Esophagus squamous epithelium (tissue), 4 donors: ENCODE results near the gene DNPEP.

Source experiments
- POLR2A ChIP-seq, 4 donors: fragments of 450-650 bp; IDR thresholded peaks; one replicate each; pipeline ENCODE4 v1.6.1; 2017; ENCODE audit warnings: antibody characterized with exemption in 4 of 4, mild to moderate bottlenecking in 4 of 4, moderate library complexity in 3 of 4
- TF ChIP-seq, protein P1 (sequence below), 6 experiments: fragments of 450-650 bp in 4 of 6; fragments of 200-600 bp in 2 of 6; sonication (generic) in 2 of 6; IDR thresholded peaks; one replicate each; pipeline ENCODE4 v1.5.1; 2016 to 2019; ENCODE audit warnings: antibody characterized with exemption in 6 of 6, mild to moderate bottlenecking in 4 of 6, moderate library complexity in 4 of 6

DNA sequence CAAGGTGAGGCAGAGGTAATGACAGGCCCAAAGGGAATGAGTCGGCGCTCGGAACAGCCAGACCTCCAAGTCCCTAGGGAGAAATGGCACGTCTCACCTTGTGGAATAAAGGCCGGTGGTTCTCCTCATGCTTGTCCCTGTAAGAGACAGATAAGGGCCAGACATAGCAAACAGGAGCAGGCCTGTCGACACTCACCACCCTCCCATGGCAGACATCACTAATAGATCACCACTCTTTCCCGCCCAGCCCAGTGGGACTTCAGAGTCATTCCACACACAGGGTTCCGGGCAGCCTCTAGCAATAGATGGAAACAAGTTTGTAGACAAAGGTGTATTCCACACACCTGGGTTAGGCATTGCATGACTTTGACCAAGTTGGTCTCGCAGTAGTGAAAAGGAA, 6.3 kb downstream of the DNPEP start:
- TF ChIP-seq, protein P1, sequence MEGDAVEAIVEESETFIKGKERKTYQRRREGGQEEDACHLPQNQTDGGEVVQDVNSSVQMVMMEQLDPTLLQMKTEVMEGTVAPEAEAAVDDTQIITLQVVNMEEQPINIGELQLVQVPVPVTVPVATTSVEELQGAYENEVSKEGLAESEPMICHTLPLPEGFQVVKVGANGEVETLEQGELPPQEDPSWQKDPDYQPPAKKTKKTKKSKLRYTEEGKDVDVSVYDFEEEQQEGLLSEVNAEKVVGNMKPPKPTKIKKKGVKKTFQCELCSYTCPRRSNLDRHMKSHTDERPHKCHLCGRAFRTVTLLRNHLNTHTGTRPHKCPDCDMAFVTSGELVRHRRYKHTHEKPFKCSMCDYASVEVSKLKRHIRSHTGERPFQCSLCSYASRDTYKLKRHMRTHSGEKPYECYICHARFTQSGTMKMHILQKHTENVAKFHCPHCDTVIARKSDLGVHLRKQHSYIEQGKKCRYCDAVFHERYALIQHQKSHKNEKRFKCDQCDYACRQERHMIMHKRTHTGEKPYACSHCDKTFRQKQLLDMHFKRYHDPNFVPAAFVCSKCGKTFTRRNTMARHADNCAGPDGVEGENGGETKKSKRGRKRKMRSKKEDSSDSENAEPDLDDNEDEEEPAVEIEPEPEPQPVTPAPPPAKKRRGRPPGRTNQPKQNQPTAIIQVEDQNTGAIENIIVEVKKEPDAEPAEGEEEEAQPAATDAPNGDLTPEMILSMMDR (IDR thresholded peaks at IDR 0.05), result no peak
- no peak for TF ChIP-seq POLR2A (IDR thresholded peaks at IDR 0.05)
